Fibroblast of skin of right quadriceps (primary cell): ENCODE results near the gene IRAK2.

Source experiments
- DNase-seq: peaks from one replicate; pipeline ENCODE4 v3.0.0-alpha.2; 2013

IRAK2 gene

GRCh38 chr3:10226293-10226692 lies 61.6 kb downstream of the IRAK2 start:
- no peak for DNase-seq

GRCh38 chr3:10228248-10228950 lies 63.7 kb downstream of the IRAK2 start:
- no peak for DNase-seq

- no peak for DNase-seq
These were observed 64.9 kb downstream of the IRAK2 start for GRCh38 chr3:10229576-10229975.

- DNase-seq = no peak
These were observed 67.4 kb downstream of the IRAK2 start for GRCh38 chr3:10232137-10232536.

- no peak for DNase-seq
These were observed 69.3 kb downstream of the IRAK2 start for GRCh38 chr3:10233988-10234387.

GRCh38 chr3:10234526-10235230 lies 70.0 kb downstream of the IRAK2 start:
- DNase-seq = no peak

GRCh38 chr3:10235551-10235950 lies 70.8 kb downstream of the IRAK2 start:
- DNase-seq = no peak

- DNase-seq = no peak
These were observed 73.8 kb downstream of the IRAK2 start for GRCh38 chr3:10238345-10239183.

- no peak for DNase-seq
These were observed 76.1 kb downstream of the IRAK2 start for GRCh38 chr3:10240799-10241198.

GRCh38 chr3:10242182-10243065 lies 77.7 kb downstream of the IRAK2 start:
- peak; percentile 83 for DNase-seq

GRCh38 chr3:10244009-10244408 lies 79.3 kb downstream of the IRAK2 start:
- peak; percentile 65 for DNase-seq

- DNase-seq = no peak
These were observed 80.5 kb downstream of the IRAK2 start for GRCh38 chr3:10245081-10245712.

- DNase-seq = no peak
These were observed 83.0 kb downstream of the IRAK2 start for GRCh38 chr3:10247679-10248183.

- peak; percentile 96 for DNase-seq
These were observed 83.7 kb downstream of the IRAK2 start, which contains the start of gene TATDN2 for GRCh38 chr3:10248184-10248983. Gene TATDN2 (plus strand): TSS chr3:10248459. CDS start chr3:10249201, 742 bp downstream.

GRCh38 chr3:10248984-10249748 lies 84.4 kb downstream of the IRAK2 start:
- no peak for DNase-seq

GRCh38 chr3:10249833-10250232 lies 85.1 kb downstream of the IRAK2 start:
- DNase-seq = no peak

- no peak for DNase-seq
These were observed 86.3 kb downstream of the IRAK2 start for GRCh38 chr3:10251006-10251405.

- DNase-seq = no peak
These were observed 89.0 kb downstream of the IRAK2 start for GRCh38 chr3:10253731-10254130.

GRCh38 chr3:10255835-10256234 lies 91.1 kb downstream of the IRAK2 start:
- no peak for DNase-seq

- no peak for DNase-seq
These were observed 94.3 kb downstream of the IRAK2 start for GRCh38 chr3:10259036-10259435.
